IMR-90 (cell line): ENCODE results near the gene PPP1R12B.
"Not testable (repeated sequence)": the region's sequence is repeated elsewhere in the genome, so short reads cannot be mapped to it uniquely, and the experiment has no call there.

Experiments
- BHLHE40 ChIP-seq: fragments of 150-350 bp; IDR thresholded peaks from 2 replicates; pipeline ENCODE4 v1.6.1; 2016; ENCODE audit warnings: mild to moderate bottlenecking, low read depth, low read length
- POLR2A ChIP-seq: IDR thresholded peaks from 2 replicates; pipeline ENCODE4 v1.6.1; 2012; ENCODE audit warnings: mild to moderate bottlenecking, low read depth, low read length
- SMC3 ChIP-seq: fragments of 150-350 bp; IDR thresholded peaks from 2 replicates; pipeline ENCODE4 v1.6.1; 2016; ENCODE audit warnings: low read depth, mild to moderate bottlenecking, antibody characterized with exemption, low read length, moderate library complexity
- USF2 ChIP-seq: fragments of 150-350 bp; IDR thresholded peaks from 2 replicates; pipeline ENCODE4 v1.6.1; 2017; ENCODE audit warnings: mild to moderate bottlenecking, antibody characterized with exemption, low read length, low read depth
- TF ChIP-seq, protein P1 (sequence below): conservative IDR thresholded peaks from 2 replicates; pipeline ENCODE4 v1.5.1; 2012; ENCODE audit warnings: mild to moderate bottlenecking, low read depth, low read length, improper control_type of control experiment

GRCh38 chr1:202484032-202484431 lies 135.5 kb downstream of the PPP1R12B start:
- TF ChIP-seq SMC3, USF2, POLR2A, BHLHE40: not testable (repeated sequence)
- TF ChIP-seq, protein P1, sequence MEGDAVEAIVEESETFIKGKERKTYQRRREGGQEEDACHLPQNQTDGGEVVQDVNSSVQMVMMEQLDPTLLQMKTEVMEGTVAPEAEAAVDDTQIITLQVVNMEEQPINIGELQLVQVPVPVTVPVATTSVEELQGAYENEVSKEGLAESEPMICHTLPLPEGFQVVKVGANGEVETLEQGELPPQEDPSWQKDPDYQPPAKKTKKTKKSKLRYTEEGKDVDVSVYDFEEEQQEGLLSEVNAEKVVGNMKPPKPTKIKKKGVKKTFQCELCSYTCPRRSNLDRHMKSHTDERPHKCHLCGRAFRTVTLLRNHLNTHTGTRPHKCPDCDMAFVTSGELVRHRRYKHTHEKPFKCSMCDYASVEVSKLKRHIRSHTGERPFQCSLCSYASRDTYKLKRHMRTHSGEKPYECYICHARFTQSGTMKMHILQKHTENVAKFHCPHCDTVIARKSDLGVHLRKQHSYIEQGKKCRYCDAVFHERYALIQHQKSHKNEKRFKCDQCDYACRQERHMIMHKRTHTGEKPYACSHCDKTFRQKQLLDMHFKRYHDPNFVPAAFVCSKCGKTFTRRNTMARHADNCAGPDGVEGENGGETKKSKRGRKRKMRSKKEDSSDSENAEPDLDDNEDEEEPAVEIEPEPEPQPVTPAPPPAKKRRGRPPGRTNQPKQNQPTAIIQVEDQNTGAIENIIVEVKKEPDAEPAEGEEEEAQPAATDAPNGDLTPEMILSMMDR, result not testable (repeated sequence)
